Ectodermal cell (in vitro differentiated cells): ENCODE results near the gene NOS1AP.

Source experiments
- H3K27ac ChIP-seq: 2 replicates; pipeline ENCODE4 v1.7.0; 2013; ENCODE audit warnings: mild to moderate bottlenecking, low read depth, low read length; ENCODE audit not compliant: insufficient read depth, poor library complexity, severe bottlenecking
- H3K27me3 ChIP-seq: 2 replicates; pipeline ENCODE4 v1.7.0; 2013; ENCODE audit warnings: mild to moderate bottlenecking, low read length; ENCODE audit not compliant: insufficient read depth, control insufficient read depth, poor library complexity, severe bottlenecking
- H3K36me3 ChIP-seq: one replicate; pipeline ENCODE4 v1.7.0; 2013; ENCODE audit warnings: low read length; ENCODE audit not compliant: control insufficient read depth, insufficient read depth
- H3K4me1 ChIP-seq: one replicate; pipeline ENCODE4 v1.7.0; 2013; ENCODE audit warnings: low read length; ENCODE audit not compliant: control insufficient read depth, insufficient read depth
- H3K4me3 ChIP-seq: 2 replicates; pipeline ENCODE4 v1.7.0; 2013; ENCODE audit warnings: low read depth, low read length, control low read depth; ENCODE audit not compliant: insufficient read depth
- H3K9me3 ChIP-seq: 2 replicates; pipeline ENCODE4 v1.7.0; 2013; ENCODE audit warnings: mild to moderate bottlenecking, low read length, moderate library complexity; ENCODE audit not compliant: control insufficient read depth
- WGBS, 2 experiments: methylation state at CpG; one replicate each; pipeline ENCODE4 v1.1.7; 2013; ENCODE audit warnings: missing lambda C conversion rate in 2 of 2; 5-methylcytosine and 5-hydroxymethylcytosine counted together

Gene NOS1AP

GRCh38 chr1:162298266-162298665, 228.8 kb downstream of the NOS1AP start:
- Histone ChIP-seq H3K4me1 (peaks cover 7% of the 10 kb centered on the region), H3K27ac (no peak overlapping the region), H3K4me3 (no peak overlapping the region), H3K27me3 (no peaks in the 10 kb centered on the region), H3K9me3 (no peaks in the 10 kb centered on the region), H3K36me3 (no peaks in the 10 kb centered on the region)
- 95 to 100% methylated on average over 2 of the region's 2 CpGs for WGBS, 2 experiments

- H3K27ac ChIP-seq, result no peak overlapping the region
- no peaks in the 10 kb centered on the region for H3K27me3 ChIP-seq
- peaks cover 7% of the 10 kb centered on the region for H3K4me1 ChIP-seq
- no peaks in the 10 kb centered on the region for H3K9me3 ChIP-seq
- no peak overlapping the region for H3K4me3 ChIP-seq
- no peaks in the 10 kb centered on the region for H3K36me3 ChIP-seq
Measured at GRCh38 chr1:162299018-162299417, 229.5 kb downstream of the NOS1AP start.

GRCh38 chr1:162300057-162300917, 230.8 kb downstream of the NOS1AP start:
- WGBS, 2 experiments, result 65 to 68% methylated on average over 8 of the region's 8 CpGs
- H3K4me3 ChIP-seq, result no peak overlapping the region
- H3K27ac ChIP-seq, result no peak overlapping the region
- H3K9me3 ChIP-seq, result no peaks in the 10 kb centered on the region
- H3K36me3 ChIP-seq, result no peaks in the 10 kb centered on the region
- H3K4me1 ChIP-seq, result peaks cover 7% of the 10 kb centered on the region
- no peaks in the 10 kb centered on the region for H3K27me3 ChIP-seq

- WGBS, 2 experiments, result 94 to 98% methylated on average over 4 of the region's 4 CpGs
Measured at GRCh38 chr1:162301696-162302095, 232.2 kb downstream of the NOS1AP start.

GRCh38 chr1:162302306-162303003, 233.0 kb downstream of the NOS1AP start:
- Histone ChIP-seq H3K4me3 (no peak overlapping the region), H3K27ac (no peak overlapping the region), H3K36me3 (no peaks in the 10 kb centered on the region), H3K9me3 (no peaks in the 10 kb centered on the region), H3K27me3 (no peaks in the 10 kb centered on the region), H3K4me1 (peaks cover 7% of the 10 kb centered on the region)
- whole genome bisulfite sequencing, 2 experiments, result 92 to 98% methylated on average over 1 to 3 of the region's 3 CpGs

More at GRCh38 chr1:162301696-162302095, 232.2 kb downstream of the NOS1AP start:
- no peaks in the 10 kb centered on the region for H3K27me3 ChIP-seq
- peaks cover 7% of the 10 kb centered on the region for H3K4me1 ChIP-seq
- no peak overlapping the region for H3K27ac ChIP-seq
- no peaks in the 10 kb centered on the region for H3K36me3 ChIP-seq
- no peaks in the 10 kb centered on the region for H3K9me3 ChIP-seq
- no peak overlapping the region for H3K4me3 ChIP-seq

- Histone ChIP-seq H3K4me1 (peaks cover 7% of the 10 kb centered on the region), H3K27me3 (no peaks in the 10 kb centered on the region), H3K4me3 (no peak overlapping the region), H3K36me3 (no peaks in the 10 kb centered on the region), H3K9me3 (no peaks in the 10 kb centered on the region), H3K27ac (no peak overlapping the region)
- 94 to 97% methylated on average over 3 of the region's 3 CpGs for WGBS, 2 experiments
Measured at GRCh38 chr1:162303004-162303344, 233.5 kb downstream of the NOS1AP start.

GRCh38 chr1:162304736-162305135, 235.2 kb downstream of the NOS1AP start:
- Histone ChIP-seq H3K36me3 (no peaks in the 10 kb centered on the region), H3K4me3 (no peak overlapping the region), H3K4me1 (peaks cover 7% of the 10 kb centered on the region), H3K27me3 (no peaks in the 10 kb centered on the region), H3K27ac (no peak overlapping the region), H3K9me3 (no peaks in the 10 kb centered on the region)
- WGBS, 2 experiments, result 100% methylated on average over 1 of the region's 2 CpGs; no CpG with 5 or more reads in 1 of the 2 experiments

- WGBS, 2 experiments, result 96 to 98% methylated on average over 1 of the region's 1 CpG
- H3K27ac ChIP-seq, result no peak overlapping the region
- H3K9me3 ChIP-seq, result no peaks in the 10 kb centered on the region
- H3K36me3 ChIP-seq, result no peaks in the 10 kb centered on the region
- no peaks in the 10 kb centered on the region for H3K4me1 ChIP-seq
- no peak overlapping the region for H3K4me3 ChIP-seq
- no peaks in the 10 kb centered on the region for H3K27me3 ChIP-seq
Measured at GRCh38 chr1:162305969-162306368, 236.5 kb downstream of the NOS1AP start.

- H3K9me3 ChIP-seq, result no peaks in the 10 kb centered on the region
- no peak overlapping the region for H3K27ac ChIP-seq
- H3K27me3 ChIP-seq, result no peaks in the 10 kb centered on the region
- H3K36me3 ChIP-seq, result no peaks in the 10 kb centered on the region
- 95 to 97% methylated on average over 4 of the region's 4 CpGs for WGBS, 2 experiments
- H3K4me1 ChIP-seq, result no peaks in the 10 kb centered on the region
- no peak overlapping the region for H3K4me3 ChIP-seq
Measured at GRCh38 chr1:162310337-162310736, 240.8 kb downstream of the NOS1AP start.

GRCh38 chr1:162314206-162314605, 244.7 kb downstream of the NOS1AP start:
- peaks cover under 1% of the 10 kb centered on the region for H3K4me1 ChIP-seq
- 91 to 100% methylated on average over 1 of the region's 1 CpG for WGBS, 2 experiments
- H3K36me3 ChIP-seq, result no peaks in the 10 kb centered on the region
- no peak overlapping the region for H3K4me3 ChIP-seq
- H3K9me3 ChIP-seq, result no peaks in the 10 kb centered on the region
- no peak overlapping the region for H3K27ac ChIP-seq
- no peaks in the 10 kb centered on the region for H3K27me3 ChIP-seq
